Fibroblast of skin of left quadriceps (primary cell): Measurements from ENCODE around the gene GPLD1.

Experiments
- DNase-seq, 2 experiments: peaks; one replicate each; pipeline ENCODE4 v3.0.0-alpha.2; 2013; ENCODE audit warnings: low read depth in 2 of 2

Gene GPLD1

DNA sequence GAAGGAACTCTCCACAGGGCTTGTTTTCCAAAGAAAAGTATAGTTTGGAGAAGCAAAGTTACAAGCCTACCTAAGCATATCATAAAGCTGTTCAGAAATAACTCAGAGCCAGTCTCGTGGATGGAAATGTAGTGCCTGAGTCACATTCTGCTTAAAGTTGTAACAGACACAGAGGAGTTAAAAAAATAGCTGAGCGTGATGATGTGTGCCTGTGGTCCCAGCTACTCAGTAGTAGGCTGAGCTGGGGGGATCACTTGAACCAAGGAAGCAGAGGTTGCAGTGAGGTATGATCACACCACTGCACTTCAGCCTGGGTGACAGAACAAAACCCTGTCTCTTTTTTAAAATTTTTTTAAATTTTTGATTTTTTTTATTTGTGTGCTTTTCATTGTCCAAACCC, 12.0 kb upstream of the GPLD1 start:
- DNase-seq = no peak

DNA sequence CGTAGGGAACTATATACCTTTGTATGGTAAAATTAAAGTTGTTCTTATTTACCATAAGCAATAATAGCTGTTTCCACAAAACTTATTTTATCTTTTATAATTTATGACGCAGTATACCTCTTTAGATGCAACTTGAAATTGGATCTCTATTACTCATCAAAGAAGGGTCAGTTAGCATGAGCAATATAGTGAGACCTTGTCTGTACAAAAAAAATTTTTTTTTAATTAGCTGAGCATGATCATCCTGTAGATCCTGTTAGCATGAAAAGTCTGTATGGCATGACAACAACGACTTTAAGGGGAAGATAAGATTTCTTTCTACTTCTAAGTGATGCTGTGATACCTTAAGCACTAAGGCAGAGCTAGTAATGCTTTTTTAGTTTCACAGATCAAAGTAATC, 11.3 kb upstream of the GPLD1 start:
- DNase-seq = no peak

DNA sequence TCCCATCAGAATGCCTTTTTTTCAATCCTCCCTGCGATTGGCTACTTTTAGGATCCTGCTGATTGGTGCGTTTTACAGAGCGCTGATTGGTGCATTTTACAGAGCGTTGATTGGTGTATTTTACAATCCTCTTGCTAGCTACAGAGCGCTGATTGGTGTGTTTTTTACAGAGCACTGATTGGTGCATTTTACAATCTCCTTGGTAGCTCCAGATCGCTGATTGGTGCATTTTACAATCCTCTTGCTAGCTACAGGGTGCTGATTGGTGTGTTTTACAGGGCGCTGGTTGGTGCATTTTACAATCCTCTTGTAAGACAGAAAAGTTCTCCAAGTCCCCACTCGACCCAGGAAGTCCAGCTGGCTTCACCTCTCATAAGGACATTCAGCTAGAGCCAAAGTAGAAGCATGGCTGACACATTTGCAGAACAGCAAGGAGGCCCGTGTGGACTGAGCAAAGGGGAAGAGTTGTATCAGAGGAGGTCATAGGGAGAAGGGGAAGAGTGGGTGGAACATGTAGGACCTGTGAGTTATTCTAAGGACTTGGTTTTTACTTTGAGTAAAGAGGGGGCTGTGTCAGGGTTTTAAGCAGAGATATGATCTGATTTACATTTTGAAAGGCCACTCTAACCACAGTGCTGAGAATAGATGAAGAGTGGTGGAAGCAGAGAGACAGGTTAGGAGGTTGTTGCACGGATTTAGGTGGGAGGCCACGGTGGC, 8.0 kb upstream of the GPLD1 start:
- no peak for DNase-seq

DNA sequence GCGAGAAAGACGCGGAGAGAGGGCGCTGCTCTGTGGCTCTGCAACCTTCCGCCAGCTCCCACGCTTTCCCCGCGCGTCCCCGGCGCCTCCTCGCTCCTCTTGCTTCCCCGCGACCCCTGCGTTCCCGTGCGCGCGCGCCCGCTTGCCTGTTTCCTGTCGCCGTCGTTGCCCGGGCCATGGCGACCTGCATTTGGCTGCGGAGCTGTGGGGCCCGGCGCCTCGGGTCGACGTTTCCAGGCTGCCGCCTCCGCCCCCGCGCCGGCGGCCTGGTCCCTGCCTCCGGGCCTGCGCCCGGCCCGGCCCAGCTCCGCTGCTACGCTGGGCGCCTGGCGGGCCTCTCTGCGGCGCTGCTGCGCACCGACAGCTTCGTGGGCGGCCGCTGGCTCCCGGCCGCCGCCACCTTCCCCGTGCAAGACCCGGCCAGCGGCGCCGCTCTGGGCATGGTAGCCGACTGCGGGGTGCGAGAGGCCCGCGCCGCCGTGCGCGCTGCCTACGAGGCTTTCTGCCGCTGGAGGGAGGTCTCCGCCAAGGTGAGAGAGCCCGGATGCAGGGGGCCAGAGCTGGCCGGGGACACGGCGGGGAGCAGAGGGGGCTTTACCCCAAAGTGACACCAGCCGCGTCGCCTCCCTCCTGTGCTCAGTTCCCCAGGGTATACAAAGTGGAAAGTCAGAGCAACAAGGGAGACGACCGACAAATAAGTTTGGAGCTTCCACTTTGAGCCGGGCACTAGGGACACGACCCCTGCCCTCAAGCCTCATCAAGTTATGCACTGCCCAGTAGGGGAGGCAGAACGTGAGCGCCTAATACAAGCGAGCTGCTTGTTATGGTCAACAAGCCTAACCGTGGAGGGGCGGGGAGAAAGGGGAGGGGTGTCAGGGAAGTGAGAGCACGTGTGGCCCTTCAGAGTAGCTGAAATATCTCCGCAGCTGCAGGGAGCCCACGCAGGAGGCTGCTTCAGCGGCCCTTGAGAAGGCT, 5.7 kb upstream of the GPLD1 start, which contains the start of gene ALDH5A1:
ALDH5A1 (plus strand) TSS at position 149 of the 975 bp plus-strand sequence; CDS start at position 177, 28 bp downstream.
- no peak for DNase-seq

DNA sequence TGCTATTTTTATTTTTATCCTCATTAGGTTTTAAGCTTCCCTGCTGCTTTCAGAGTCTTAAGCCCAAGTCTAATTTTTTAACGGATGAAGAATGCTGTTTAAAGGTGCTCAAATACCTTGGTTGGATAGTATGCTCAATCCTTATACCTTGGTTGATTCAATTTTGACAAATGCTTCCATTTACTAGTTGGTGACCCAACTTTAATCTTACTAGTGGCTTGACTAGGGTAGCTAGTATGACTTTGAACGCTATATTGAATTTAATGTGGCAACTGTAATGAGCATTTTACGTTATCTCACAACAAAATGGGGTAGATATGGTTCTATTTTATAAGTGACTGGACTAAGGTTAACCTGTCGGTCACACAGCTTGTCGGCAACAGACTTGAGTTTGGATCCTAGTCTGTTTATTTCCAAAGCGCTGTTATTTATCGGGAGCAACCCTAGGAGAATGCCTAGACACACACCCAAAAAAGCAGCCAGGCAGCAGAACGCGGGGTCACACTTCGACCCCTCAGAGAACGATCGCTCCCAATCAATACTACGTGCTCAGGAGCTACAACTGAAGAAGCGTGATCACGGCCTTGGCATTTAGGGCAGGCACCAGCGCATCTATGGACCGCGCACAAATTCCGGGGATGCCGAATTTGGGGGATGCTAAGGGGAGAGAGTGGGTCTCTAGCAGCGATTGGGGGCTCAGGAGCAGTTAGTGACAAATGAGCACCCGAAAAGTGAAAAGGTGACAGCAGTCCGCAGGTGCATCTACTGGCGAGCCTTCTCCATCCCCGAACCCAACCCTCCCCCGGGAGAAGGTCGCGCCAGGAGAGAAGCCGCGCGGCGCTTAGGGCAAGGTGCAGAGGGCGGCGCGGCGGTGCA, 4.8 kb upstream of the GPLD1 start:
- DNase-seq = no peak

DNA sequence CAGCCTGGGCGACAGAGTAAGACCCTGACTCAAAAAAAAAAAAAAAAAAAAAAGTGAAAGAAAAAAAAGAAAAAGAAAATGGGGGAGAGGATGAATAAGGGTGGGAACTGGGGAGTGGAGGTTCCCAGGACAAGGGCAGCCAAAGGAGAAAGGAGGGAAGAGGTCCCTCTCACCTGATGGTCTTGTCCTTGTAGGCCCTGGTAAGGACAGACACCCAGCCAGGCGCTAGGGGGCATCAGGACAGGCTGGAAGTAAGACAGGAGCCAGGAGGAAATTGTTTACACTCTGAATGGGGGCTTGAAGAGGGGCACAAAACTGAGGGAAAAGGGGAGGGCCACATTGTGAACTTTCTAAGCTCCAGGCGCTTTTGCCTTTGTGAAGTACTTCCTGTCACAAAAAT, 3.1 kb upstream of the GPLD1 start:
- no peak for DNase-seq

DNA sequence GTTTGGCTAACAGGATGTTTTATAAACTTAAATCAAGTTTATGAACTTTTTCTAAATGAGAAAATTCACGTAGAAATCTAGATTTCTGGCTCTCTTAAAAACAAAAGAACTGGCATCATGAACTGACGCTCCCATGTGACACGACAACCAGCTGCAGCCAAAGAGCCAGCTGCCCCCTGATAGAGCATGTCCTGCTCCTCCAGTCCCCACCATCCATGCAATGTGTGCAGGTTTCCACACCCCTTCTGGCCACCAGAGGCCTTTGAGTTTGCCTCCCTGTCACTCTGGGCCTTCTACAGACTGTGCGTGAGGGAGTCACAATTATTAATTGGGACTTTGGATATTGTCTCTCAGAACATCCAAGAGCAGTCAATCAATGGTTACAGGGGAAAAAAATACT, 1.6 kb upstream of the GPLD1 start:
- no peak for DNase-seq

DNA sequence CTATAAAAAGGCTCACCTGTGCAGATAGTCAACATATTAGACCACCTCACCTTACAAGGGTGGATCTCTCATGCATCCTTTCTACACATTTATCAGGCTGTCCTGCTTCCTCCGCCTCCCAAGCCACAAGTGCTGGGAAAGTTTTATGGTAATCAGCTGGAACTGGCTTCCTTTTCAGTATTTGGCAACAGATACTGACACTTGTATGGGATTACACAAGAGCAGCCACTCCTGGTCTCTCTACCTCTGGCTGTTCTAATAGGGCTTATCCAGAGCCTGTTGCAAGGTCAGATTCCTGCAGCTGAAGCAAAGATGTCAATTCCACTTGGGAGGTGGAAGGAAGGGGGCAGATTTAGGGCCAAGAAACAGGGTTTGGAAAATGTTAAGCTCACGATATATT, 503 bp upstream of the GPLD1 start:
- DNase-seq = no peak

DNA sequence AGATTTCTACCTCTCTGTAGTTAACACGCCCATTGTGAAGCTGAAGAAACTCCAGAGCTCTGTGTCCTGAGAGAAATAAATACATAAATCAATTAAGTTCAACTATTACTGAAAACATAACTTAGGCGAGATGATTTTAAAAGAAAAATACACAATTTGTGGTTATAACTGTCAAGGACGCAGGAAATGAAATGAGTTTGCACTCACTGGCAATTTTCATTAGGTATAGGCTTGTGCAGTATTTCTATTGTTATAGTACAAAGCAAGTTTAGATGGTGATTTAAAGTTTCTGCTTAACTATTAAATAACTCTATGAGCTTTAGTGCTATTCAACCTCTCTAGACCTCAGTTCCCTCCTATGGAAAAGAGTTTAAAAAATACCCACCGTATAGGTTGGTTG, 3.3 kb downstream of the GPLD1 start:
- no peak for DNase-seq

DNA sequence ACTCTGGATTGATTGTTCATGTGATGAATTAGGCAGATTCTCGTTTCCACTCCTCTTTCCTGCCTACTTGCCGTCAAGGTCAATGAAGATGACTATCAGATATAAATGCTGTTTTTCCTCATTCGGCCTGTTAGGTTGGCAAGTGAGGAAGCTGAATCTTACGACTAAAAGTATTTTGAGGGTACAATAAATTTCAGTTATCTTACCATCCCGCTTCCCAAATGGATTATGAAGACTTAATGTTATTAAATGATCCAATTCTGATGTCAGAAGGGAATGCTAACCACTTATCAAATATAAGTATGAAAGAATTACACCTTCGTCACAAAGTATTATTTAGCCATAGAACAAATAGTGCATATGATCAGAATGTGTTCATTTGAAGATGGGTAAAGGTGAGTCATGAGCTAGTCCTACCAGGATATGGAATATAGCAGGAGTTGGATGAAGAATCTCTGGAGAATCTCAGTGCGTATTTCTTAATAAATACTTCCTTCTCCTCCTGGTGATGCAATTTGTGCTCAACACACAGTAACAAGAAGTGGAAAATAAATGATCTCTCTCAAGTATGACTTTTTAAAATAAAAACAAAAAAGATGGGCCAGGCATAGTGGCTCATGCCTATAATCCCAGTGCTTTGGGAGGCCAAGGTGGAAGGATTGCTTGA, 4.6 kb downstream of the GPLD1 start:
- no peak for DNase-seq

DNA sequence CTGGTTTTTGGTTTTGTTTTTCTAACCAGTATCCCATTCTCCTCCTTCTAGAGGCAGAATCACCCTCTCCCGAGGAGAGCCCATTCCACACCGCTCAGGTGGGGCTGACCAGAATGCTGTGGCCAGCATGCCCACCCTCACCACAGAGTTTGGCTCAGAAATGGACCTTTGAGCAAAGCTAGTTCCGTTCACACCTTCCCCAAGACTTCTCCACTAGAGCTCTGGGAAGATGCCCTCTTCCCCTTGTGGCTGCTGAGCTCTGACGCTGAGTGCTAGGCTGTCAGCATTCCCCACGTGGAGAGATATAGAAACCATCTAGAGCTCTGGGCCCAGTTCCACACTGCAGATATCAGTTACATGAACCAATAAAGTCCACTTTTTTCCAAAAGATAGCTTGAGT, 7.9 kb downstream of the GPLD1 start:
- no peak for DNase-seq

DNA sequence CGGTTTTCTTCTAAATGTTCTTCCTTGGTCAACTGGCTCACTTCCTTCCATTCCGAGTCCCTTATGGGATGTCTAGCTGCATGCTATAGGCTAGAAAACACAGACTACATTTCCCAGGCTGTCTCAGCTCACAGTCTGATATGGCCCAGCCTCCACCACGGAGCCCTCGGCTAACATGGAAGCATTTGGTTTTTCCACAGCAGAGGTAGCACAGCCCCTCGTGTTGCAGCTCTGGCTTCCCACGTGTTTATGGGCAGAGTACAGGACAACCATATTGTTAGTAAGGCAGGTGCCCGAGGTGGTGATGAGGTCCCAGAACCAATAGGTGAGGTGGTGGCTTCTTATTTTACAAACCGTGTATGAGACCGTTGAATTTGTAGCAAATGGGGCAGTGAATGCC, 8.7 kb downstream of the GPLD1 start:
- DNase-seq = no peak

DNA sequence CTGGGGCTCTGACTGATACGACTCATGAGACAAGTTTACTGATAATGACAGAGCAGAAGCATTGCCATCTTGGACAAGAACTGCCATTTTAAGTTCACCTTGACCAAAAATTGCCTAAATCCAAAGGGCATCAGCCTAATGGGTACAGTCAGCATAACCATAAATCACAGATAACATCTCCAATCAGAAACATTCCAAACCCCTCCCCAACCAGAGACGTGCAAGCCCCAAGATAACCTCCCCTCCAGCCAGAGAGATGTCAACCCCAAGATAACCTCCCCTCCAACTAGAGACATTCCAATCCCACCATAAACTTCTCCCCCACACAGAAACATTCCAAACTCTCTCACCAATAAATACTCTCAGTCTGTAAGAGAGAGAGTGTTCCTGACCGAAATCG, 10.5 kb downstream of the GPLD1 start:
- no peak for DNase-seq

DNA sequence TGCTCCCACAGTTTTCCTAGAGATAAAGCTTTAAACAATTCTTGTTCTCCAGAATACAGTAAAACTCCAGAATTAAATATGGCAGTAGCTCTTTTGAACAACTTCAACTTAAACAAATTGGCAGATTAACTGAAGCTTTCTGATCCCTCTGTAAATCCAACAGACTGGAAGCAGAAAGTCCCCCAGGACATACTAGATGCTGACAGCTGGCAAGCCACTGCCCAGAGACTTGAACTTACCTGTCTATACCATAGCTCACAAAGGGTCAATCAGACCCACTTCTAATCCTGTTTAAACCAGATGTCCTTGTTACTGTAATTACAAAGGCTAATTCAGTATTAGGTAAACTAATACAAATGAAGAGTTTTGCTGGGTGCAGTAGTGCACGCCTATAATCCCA, 12.3 kb downstream of the GPLD1 start:
- no peak for DNase-seq

DNA sequence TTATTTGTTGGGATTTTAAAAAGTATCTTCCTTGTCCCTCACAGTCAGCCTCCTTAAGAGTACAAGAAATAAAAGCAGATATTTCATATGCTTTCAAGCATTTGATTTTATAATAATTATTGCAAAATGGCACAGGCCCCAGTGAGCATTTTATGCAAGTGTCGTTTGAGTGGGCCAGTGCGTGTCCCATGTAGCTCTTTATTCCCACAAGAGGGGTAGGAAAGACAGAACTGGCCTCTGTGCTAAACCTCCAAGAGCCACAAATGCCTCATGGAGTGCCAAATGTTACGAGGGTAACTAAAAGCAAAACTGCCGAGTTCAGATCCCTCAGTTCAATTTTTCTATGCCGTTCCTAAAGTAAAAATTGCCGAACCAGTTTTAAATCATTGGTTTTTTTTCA, 12.7 kb downstream of the GPLD1 start:
- DNase-seq = no peak

DNA sequence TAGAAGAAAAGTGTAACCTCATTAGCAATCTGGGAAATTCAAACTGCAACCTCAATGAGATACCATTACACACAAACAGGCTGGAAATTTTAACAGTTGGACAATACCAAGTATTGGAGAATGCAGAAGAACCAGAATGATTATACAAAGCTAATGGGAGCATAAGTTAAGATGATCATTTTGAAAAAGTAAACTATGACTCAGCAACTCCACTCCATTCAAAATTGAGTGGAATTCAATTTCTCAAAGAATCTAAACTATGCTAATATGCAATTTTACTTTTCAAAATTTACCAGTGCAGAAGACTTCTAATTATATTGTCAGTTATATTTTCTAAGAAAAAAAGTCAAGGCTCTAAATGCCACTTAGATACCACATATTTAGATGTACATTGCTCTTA, 17.2 kb downstream of the GPLD1 start:
- no peak for DNase-seq

DNA sequence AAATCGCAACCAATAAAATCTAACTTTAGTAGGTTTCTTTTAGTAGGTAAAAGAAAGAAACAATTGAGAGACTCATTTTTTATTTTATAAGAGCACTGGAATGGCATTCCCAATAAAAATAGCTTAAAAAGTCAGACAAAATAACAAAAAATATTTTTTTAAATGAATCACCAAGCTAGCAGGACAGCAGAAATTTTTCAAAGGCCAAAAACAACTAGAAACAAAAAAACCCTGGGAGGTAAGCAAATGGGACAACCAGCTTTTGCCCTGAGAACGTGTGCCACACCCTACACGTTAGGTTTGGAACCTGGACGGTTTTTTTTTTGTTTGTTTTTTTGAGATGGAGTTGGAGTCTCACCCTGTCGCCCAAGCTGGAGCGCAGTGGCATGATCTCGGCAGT, 19.6 kb downstream of the GPLD1 start:
- DNase-seq = no peak

DNA sequence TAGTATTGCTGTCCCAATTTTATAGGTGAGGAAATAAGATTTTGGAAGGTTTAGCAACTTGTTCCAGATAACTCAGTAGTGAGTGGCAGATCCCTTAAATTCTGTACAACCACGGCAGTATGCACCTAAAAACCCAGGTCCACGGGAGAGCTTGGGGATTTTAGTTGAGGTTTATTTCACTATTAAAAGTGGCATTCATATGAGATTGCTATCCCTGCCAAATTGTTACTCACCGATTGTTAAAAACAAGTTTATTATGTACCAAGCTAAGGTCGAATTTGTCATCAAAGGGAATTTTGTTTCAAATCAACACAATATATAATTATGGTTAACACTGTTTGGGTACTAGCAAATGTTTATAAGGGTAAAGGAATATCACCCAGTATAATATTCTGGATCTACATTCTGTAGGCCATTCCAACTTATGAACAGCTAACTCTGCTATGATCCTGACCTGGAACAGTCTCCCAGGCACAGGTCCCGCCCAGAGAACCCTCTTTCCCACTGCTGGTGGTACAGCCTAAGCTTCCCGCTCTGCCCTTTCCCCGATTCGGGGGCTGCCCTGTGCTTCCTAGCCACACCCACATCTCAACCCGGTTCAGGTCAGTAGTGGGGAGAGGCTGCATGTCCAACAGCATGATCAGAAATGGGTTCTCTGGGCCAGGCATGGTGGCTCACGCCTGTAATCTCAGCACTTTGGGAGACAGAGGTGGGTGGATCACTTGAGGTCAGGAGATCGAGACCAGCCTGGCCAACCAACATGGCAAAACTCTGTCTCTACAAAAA, 24.9 kb downstream of the GPLD1 start:
- no peak for DNase-seq

DNA sequence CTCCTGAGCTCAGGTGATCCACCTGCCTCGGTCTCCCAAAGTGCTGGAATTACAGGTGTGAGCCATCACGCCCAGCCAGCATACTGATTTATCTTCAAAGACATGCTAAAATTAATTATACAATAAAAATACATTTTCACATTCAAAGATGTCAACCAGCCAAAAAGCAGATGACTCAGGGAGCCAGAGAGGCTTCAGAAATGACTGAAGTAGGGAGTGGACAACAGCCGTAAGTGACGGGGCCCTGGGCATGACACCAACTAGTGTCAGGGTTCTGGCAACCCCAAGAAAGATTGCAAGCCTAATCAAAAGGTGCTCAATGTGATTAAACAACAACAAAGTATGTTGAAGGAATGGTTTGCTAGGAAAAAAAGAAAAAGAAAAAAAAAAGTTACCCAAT, 28.4 kb downstream of the GPLD1 start:
- no peak for DNase-seq

DNA sequence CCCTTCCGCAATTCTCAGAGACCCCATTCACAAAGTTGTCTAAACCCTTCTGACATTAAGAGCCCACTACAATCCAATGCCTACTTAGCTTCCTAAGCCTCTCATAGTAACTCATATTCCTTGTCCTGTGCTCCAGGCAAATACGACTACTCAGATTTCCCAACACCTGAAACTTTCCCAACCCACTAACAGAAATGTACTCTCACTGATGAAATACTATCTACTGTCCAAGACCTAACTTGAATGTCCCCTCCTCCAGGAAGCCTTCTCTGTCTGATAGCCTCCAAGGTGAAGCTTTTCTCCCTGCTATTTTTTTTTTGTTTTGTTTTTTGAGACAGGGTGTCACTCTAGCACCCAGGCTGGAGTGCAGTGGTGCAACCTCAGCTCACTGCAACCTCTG, 30.4 kb downstream of the GPLD1 start:
- DNase-seq = no peak

DNA sequence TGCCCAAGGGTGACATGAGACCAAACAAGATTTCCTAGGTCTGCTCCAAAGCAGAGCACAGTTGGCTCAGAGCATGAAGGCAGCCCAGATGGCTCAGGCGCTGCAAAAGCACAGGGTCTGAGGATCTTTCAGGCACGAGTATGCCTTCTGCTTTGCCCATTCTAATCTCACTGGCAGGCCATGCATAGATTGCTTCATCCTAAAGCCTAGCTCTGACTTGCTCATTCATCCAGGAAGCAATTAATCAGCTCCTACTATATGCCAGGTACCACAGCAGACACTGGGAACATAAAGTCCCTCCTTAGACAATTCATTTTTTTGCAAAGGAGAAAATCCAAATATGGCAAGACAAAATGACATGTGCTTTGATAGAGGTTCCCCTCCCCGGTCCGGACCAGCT, 31.2 kb downstream of the GPLD1 start:
- no peak for DNase-seq
